Measurements from ENCODE around the gene MINDY1. TPM values are rescaled to one million over a fixed set of nuclear protein-coding genes. Genes with fewer than 3 reads are reported as not detected.

Gene MINDY1
- total RNA-seq, 1 experiment from 2014 or later: 15.8 TPM

GRCh38 chr1:151009674-151010345, 3.1 kb upstream of the MINDY1 start:
- ATAC-seq: no peak
- Histone ChIP-seq H3K4me3 (ENCODE audit: low read depth in 2 of 2, low read length in 2 of 2) (peak overlapping the region in 1 of 2 experiments; percentile 91; a peak in 1 of 4 replicates), H3K27ac (ENCODE audit: low read length) (peak overlapping the region; percentile 94; the same call in 1 of the 2 replicates), H3K4me1 (ENCODE audit: control insufficient read depth, insufficient read depth, low read length) (peaks cover 7% of the 10 kb centered on the region), H3K9me3 (ENCODE audit: control insufficient read depth, insufficient read depth, low read depth, low read length) (no peaks in the 10 kb centered on the region), H3K27me3 (ENCODE audit: control insufficient read depth, insufficient read depth, low read length) (no peaks in the 10 kb centered on the region), H3K36me3 (ENCODE audit: control insufficient read depth, insufficient read depth, low read length) (no peaks in the 10 kb centered on the region)
- POLR2A ChIA-PET: no interaction called here
- BruUV-seq (replicated peaks): no TSS peak
- DNase-seq (ENCODE audit: low read depth, low spot score): no peak
- in situ Hi-C loops (cut with HindIII; ENCODE audit: low pct_unique_long_range_greater_than_20kb, low sequenced_read_pairs): no loop called here
- TF ChIP-seq POLR2AphosphoS5 (IDR thresholded peaks at IDR 0.05; ENCODE audit: low read depth, low read length): no peak
- intact Hi-C loops (cut with micrococcal nuclease; ENCODE audit: unreplicated experiment): no loop called here
- CTCF ChIA-PET: no interaction called here

- Histone ChIP-seq H3K9me3 (ENCODE audit: control insufficient read depth, insufficient read depth, low read depth, low read length) (no peaks in the 10 kb centered on the region), H3K27me3 (ENCODE audit: control insufficient read depth, insufficient read depth, low read length) (no peaks in the 10 kb centered on the region), H3K4me1 (ENCODE audit: control insufficient read depth, insufficient read depth, low read length) (peaks cover 7% of the 10 kb centered on the region), H3K36me3 (ENCODE audit: control insufficient read depth, insufficient read depth, low read length) (no peaks in the 10 kb centered on the region), H3K4me3 (ENCODE audit: low read depth in 2 of 2, low read length in 2 of 2) (peak overlapping the region; percentile 91 to 95), H3K27ac (ENCODE audit: low read length) (peak overlapping the region; percentile 94)
- TF ChIP-seq POLR2AphosphoS5 (IDR thresholded peaks at IDR 0.05; ENCODE audit: low read depth, low read length) (no peak), REST (IDR thresholded peaks at IDR 0.05; ENCODE audit: insufficient read depth in 1 of 2, low read depth in 2 of 2, low read length in 1 of 2) (no peak), TCF7L2 (IDR thresholded peaks at IDR 0.05; ENCODE audit: low read depth, low read length) (no peak), SIN3A (IDR thresholded peaks at IDR 0.05; ENCODE audit: borderline replicate concordance, insufficient read depth, low read depth, low read length) (no peak), CTCF (IDR thresholded peaks at IDR 0.05) (no peak)
- intact Hi-C loops (cut with micrococcal nuclease; ENCODE audit: unreplicated experiment): no loop called here
- ChIA-PET POLR2A (no interaction called here), CTCF (no interaction called here)
- ATAC-seq (no peak), DNase-seq (ENCODE audit: low read depth, low spot score) (no peak)
- in situ Hi-C loops (cut with HindIII; ENCODE audit: low pct_unique_long_range_greater_than_20kb, low sequenced_read_pairs): no loop called here
- BruUV-seq (replicated peaks): no TSS peak
Measured at GRCh38 chr1:151009206-151009587, 2.5 kb upstream of the MINDY1 start.
